ENCODE data around the gene STK4.

- no peak for TF ChIP-seq CTCF (IDR thresholded peaks at IDR 0.05; ENCODE audit: insufficient read depth, low read length)
- TF ChIP-seq REST (IDR thresholded peaks at IDR 0.05; ENCODE audit: insufficient replicate concordance, low read depth): no peak
- TF ChIP-seq POLR2AphosphoS5 (IDR thresholded peaks at IDR 0.05; ENCODE audit: low read depth): no peak
Measured at GRCh38 chr20:45118028-45118427, 151.7 kb downstream of the STK4 start.

Data from HL-60 (cell line).